GM18909 (cell line): ENCODE results near the gene CBARP.

Experiments used
- ATAC-seq: cut with Tn5 transposase; IDR thresholded peaks from one replicate; pipeline ENCODE4 v1.9.1; 2021; ENCODE audit warnings: mild to moderate bottlenecking; ENCODE audit not compliant: unreplicated experiment, poor library complexity

Gene CBARP

GRCh38 chr19:1266129-1266915 lies 28.5 kb upstream of the CBARP start:
- ATAC-seq: peak; percentile 33

GRCh38 chr19:1265615-1266128 lies 27.9 kb upstream of the CBARP start:
- no peak for ATAC-seq

- ATAC-seq: no peak
Measured at GRCh38 chr19:1264801-1265614, 27.2 kb upstream of the CBARP start.

- no peak for ATAC-seq
Measured at GRCh38 chr19:1263188-1263587, 25.4 kb upstream of the CBARP start.

- ATAC-seq: no peak
Measured at GRCh38 chr19:1262623-1263123, 24.9 kb upstream of the CBARP start.

- ATAC-seq: no peak
Measured at GRCh38 chr19:1261798-1262622, 24.2 kb upstream of the CBARP start.

- no peak for ATAC-seq
Measured at GRCh38 chr19:1261538-1261797, 23.7 kb upstream of the CBARP start.

- peak; percentile 62 for ATAC-seq
Measured at GRCh38 chr19:1260749-1261537, 23.1 kb upstream of the CBARP start.

GRCh38 chr19:1259876-1260748 lies 22.3 kb upstream of the CBARP start:
- ATAC-seq: peak; percentile 16

GRCh38 chr19:1259206-1259875 lies 21.5 kb upstream of the CBARP start:
- ATAC-seq: peak; percentile 34

GRCh38 chr19:1258707-1259205 lies 21.0 kb upstream of the CBARP start:
- no peak for ATAC-seq

GRCh38 chr19:1258163-1258492 lies 20.3 kb upstream of the CBARP start:
- no peak for ATAC-seq

GRCh38 chr19:1257475-1258162 lies 19.8 kb upstream of the CBARP start:
- ATAC-seq: no peak

GRCh38 chr19:1256646-1257474 lies 19.1 kb upstream of the CBARP start:
- ATAC-seq: no peak

GRCh38 chr19:1255186-1256161 lies 17.7 kb upstream of the CBARP start:
- ATAC-seq: no peak
